H9 (cell line): ENCODE data around the gene PLEKHD1. TPM values are rescaled to one million over a fixed set of nuclear protein-coding genes. Genes with fewer than 3 reads are reported as not detected.

ENCODE experiments used
- DNase-seq: peaks from one replicate; pipeline ENCODE4 v3.0.0-alpha.2; 2017
- H2AFZ ChIP-seq: one replicate; pipeline ENCODE4 v1.6.1; 2013; ENCODE audit warnings: mild to moderate bottlenecking, low read length, control low read depth, moderate library complexity
- H2AK5ac ChIP-seq: 2 replicates; pipeline ENCODE4 v1.6.1; 2013; ENCODE audit warnings: low read length, control low read depth, mixed read lengths; ENCODE audit not compliant: insufficient read length
- H2BK120ac ChIP-seq: one replicate; pipeline ENCODE4 v1.6.1; 2013; ENCODE audit warnings: low read depth, mild to moderate bottlenecking, low read length, control low read depth, inconsistent platforms; ENCODE audit not compliant: poor library complexity, severe bottlenecking
- H2BK12ac ChIP-seq: 2 replicates; pipeline ENCODE4 v1.6.1; 2013; ENCODE audit warnings: low read length, control low read depth, mixed read lengths, low read depth; ENCODE audit not compliant: insufficient read length
- H2BK15ac ChIP-seq: 2 replicates; pipeline ENCODE4 v1.6.1; 2013; ENCODE audit warnings: low read depth, low read length, control low read depth
- H2BK20ac ChIP-seq: one replicate; pipeline ENCODE4 v1.6.1; 2013; ENCODE audit warnings: low read depth, mild to moderate bottlenecking, low read length, control low read depth, inconsistent platforms; ENCODE audit not compliant: poor library complexity, severe bottlenecking
- H2BK5ac ChIP-seq: 2 replicates; pipeline ENCODE4 v1.6.1; 2013; ENCODE audit warnings: low read length, control low read depth, mixed read lengths; ENCODE audit not compliant: insufficient read length
- H3K14ac ChIP-seq: 2 replicates; pipeline ENCODE4 v1.6.1; 2013; ENCODE audit warnings: low read length, control low read depth; ENCODE audit not compliant: insufficient read depth
- H3K18ac ChIP-seq: 2 replicates; pipeline ENCODE4 v1.6.1; 2013; ENCODE audit warnings: low read depth, mild to moderate bottlenecking, mixed read lengths, low read length, control low read depth; ENCODE audit not compliant: insufficient read length
- H3K23ac ChIP-seq: 2 replicates; pipeline ENCODE4 v1.6.1; 2013; ENCODE audit warnings: low read length, control low read depth, mixed read lengths, low read depth; ENCODE audit not compliant: insufficient read length
- H3K23me2 ChIP-seq: 2 replicates; pipeline ENCODE4 v1.6.1; 2013; ENCODE audit warnings: low read depth, mild to moderate bottlenecking, mixed read lengths, low read length, control low read depth; ENCODE audit not compliant: insufficient read length, poor library complexity, severe bottlenecking
- H3K27ac ChIP-seq: 2 replicates; pipeline ENCODE4 v1.5.1; 2013; ENCODE audit warnings: low read length, control low read depth, mixed read lengths, low read depth; ENCODE audit not compliant: insufficient read length
- H3K27me3 ChIP-seq: 2 replicates; pipeline ENCODE4 v1.6.1; 2013; ENCODE audit warnings: low read length, control low read depth, inconsistent platforms; ENCODE audit not compliant: insufficient read depth
- H3K4ac ChIP-seq: 2 replicates; pipeline ENCODE4 v1.6.1; 2013; ENCODE audit warnings: low read depth, mild to moderate bottlenecking, control low read depth, inconsistent platforms, low read length, moderate library complexity
- H3K4me1 ChIP-seq: 2 replicates; pipeline ENCODE4 v1.6.1; 2013; ENCODE audit warnings: low read length, control low read depth, inconsistent platforms; ENCODE audit not compliant: insufficient read depth
- H3K4me2 ChIP-seq: 2 replicates; pipeline ENCODE4 v1.6.1; 2013; ENCODE audit warnings: low read length, control low read depth, mixed read lengths; ENCODE audit not compliant: insufficient read length, insufficient read depth
- H3K56ac ChIP-seq: 2 replicates; pipeline ENCODE4 v1.6.1; 2013; ENCODE audit warnings: low read depth, mild to moderate bottlenecking, mixed read lengths, low read length, control low read depth; ENCODE audit not compliant: insufficient read length
- H3K79me1 ChIP-seq: 2 replicates; pipeline ENCODE4 v1.6.1; 2013; ENCODE audit warnings: low read depth, mild to moderate bottlenecking, moderate library complexity, low read length, control low read depth, inconsistent platforms; ENCODE audit not compliant: insufficient read depth, poor library complexity, severe bottlenecking
- H3K79me2 ChIP-seq: 2 replicates; pipeline ENCODE4 v1.6.1; 2013; ENCODE audit warnings: low read length, control low read depth, inconsistent platforms; ENCODE audit not compliant: insufficient read depth
- H3K9ac ChIP-seq: 2 replicates; pipeline ENCODE4 v1.6.1; 2013; ENCODE audit warnings: low read length, control low read depth, mixed read lengths; ENCODE audit not compliant: insufficient read length; ENCODE audit errors: extremely low read depth
- H3K9me3 ChIP-seq: one replicate; pipeline ENCODE4 v1.6.1; 2013; ENCODE audit warnings: low read depth, low read length, inconsistent platforms; ENCODE audit not compliant: control insufficient read depth
- H3T11ph ChIP-seq: one replicate; pipeline ENCODE4 v1.6.1; 2013; ENCODE audit warnings: mild to moderate bottlenecking, low read length, control low read depth, inconsistent platforms
- H4K20me1 ChIP-seq: one replicate; pipeline ENCODE4 v1.6.1; 2013; ENCODE audit not compliant: control insufficient read depth, insufficient read length, insufficient read depth
- H4K5ac ChIP-seq: 2 replicates; pipeline ENCODE4 v1.6.1; 2013; ENCODE audit warnings: low read depth, mild to moderate bottlenecking, mixed read lengths, low read length, control low read depth; ENCODE audit not compliant: insufficient read length
- H4K8ac ChIP-seq: replicated peaks from 2 replicates; pipeline ENCODE4 v1.6.1; 2013; ENCODE audit warnings: low read length, control low read depth, mixed read lengths, low read depth; ENCODE audit not compliant: insufficient read length
- H4K91ac ChIP-seq: 2 replicates; pipeline ENCODE4 v1.6.1; 2013; ENCODE audit warnings: low read depth, mild to moderate bottlenecking, moderate library complexity, mixed read lengths, low read length, control low read depth; ENCODE audit not compliant: insufficient read length
- H3K27ac Mint-ChIP-seq, 3 experiments: 2 replicates in 2 of 3; 3 replicates in 1 of 3; pipeline ENCODE4 v1.8.0; 2020 to 2021; ENCODE audit warnings: mixed read lengths in 3 of 3, mild to moderate bottlenecking in 1 of 3, moderate library complexity in 1 of 3
- H3K27me3 Mint-ChIP-seq: 2 replicates; pipeline ENCODE4 v1.8.0; 2021; ENCODE audit warnings: low read depth, mild to moderate bottlenecking, moderate library complexity, mixed read lengths
- H3K36me3 Mint-ChIP-seq, 3 experiments: 2 replicates in 2 of 3; 3 replicates in 1 of 3; pipeline ENCODE4 v1.8.0; 2020 to 2021; ENCODE audit warnings: low read depth in 3 of 3, mixed read lengths in 3 of 3; ENCODE audit not compliant: insufficient read depth in 1 of 3
- H3K4me1 Mint-ChIP-seq, 2 experiments: 2 replicates each; pipeline ENCODE4 v1.8.0; 2020; ENCODE audit warnings: mixed read lengths in 2 of 2
- H3K4me3 Mint-ChIP-seq, 2 experiments: 2 replicates in 1 of 2; 3 replicates in 1 of 2; pipeline ENCODE4 v1.8.0; 2020 to 2021; ENCODE audit warnings: mild to moderate bottlenecking in 2 of 2, mixed read lengths in 2 of 2, moderate library complexity in 1 of 2
- H3K9me3 Mint-ChIP-seq, 2 experiments: 2 replicates in 1 of 2; 3 replicates in 1 of 2; pipeline ENCODE4 v1.8.0; 2020; ENCODE audit warnings: mild to moderate bottlenecking in 2 of 2, mixed read lengths in 2 of 2, moderate library complexity in 1 of 2
- WGBS: extraction: QIAGEN DNeasy Blood & Tissue Kit; methylation state at CpG from one replicate; pipeline ENCODE4 v1.1.7; 2013; ENCODE audit warnings: missing lambda C conversion rate, low lambda C conversion rate, mixed read lengths; ENCODE audit not compliant: insufficient read length; ENCODE audit errors: extremely low coverage; 5-methylcytosine and 5-hydroxymethylcytosine counted together
- total RNA-seq: library from RNA; stranded (reverse); gene quantifications from 2 replicates; pipeline ENCODE4 v1.2.1, GENCODE V29; 2021
- TF ChIP-seq, protein P1 (sequence below): fragments of 200-600 bp; sonication (generic); conservative IDR thresholded peaks from 3 replicates; pipeline ENCODE4 v1.8.0; 2021; ENCODE audit warnings: antibody characterized with exemption, mild to moderate bottlenecking

PLEKHD1 gene
- total RNA-seq, 1 experiment from 2014 or later, result 0.37 TPM

GRCh38 chr14:69451941-69452340 is 32.6 kb upstream of the PLEKHD1 start:
- no peaks in the 10 kb centered on the region for H3K27me3 Mint-ChIP-seq
- H3K9me3 ChIP-seq, result no peaks in the 10 kb centered on the region
- H4K20me1 ChIP-seq, result no peaks in the 10 kb centered on the region
- no peaks in the 10 kb centered on the region for H3K4me1 Mint-ChIP-seq
- no peak overlapping the region for H3T11ph ChIP-seq
- H2AK5ac ChIP-seq, result no peak overlapping the region
- H2BK5ac ChIP-seq, result no peak overlapping the region
- peaks cover 0 to 12% (median 4%) of the 10 kb centered on the region in 3 experiments; a peak in 3 of 7 replicates for H3K36me3 Mint-ChIP-seq
- H3K27ac Mint-ChIP-seq, result no peak overlapping the region
- no peak overlapping the region for H2BK15ac ChIP-seq
- TF ChIP-seq, protein P1, sequence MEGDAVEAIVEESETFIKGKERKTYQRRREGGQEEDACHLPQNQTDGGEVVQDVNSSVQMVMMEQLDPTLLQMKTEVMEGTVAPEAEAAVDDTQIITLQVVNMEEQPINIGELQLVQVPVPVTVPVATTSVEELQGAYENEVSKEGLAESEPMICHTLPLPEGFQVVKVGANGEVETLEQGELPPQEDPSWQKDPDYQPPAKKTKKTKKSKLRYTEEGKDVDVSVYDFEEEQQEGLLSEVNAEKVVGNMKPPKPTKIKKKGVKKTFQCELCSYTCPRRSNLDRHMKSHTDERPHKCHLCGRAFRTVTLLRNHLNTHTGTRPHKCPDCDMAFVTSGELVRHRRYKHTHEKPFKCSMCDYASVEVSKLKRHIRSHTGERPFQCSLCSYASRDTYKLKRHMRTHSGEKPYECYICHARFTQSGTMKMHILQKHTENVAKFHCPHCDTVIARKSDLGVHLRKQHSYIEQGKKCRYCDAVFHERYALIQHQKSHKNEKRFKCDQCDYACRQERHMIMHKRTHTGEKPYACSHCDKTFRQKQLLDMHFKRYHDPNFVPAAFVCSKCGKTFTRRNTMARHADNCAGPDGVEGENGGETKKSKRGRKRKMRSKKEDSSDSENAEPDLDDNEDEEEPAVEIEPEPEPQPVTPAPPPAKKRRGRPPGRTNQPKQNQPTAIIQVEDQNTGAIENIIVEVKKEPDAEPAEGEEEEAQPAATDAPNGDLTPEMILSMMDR, result no peak
- H3K4ac ChIP-seq, result no peak overlapping the region
- no peaks in the 10 kb centered on the region for H3K27me3 ChIP-seq
- WGBS, result 100% methylated on average over 1 of the region's 2 CpGs
- H3K4me2 ChIP-seq, result no peak overlapping the region
- no peak overlapping the region for H3K14ac ChIP-seq
- H3K18ac ChIP-seq, result no peak overlapping the region
- no peak overlapping the region for H3K4me3 Mint-ChIP-seq
- no peak overlapping the region for H4K91ac ChIP-seq
- no peaks in the 10 kb centered on the region for H3K23me2 ChIP-seq
- H4K8ac ChIP-seq, result no peak overlapping the region
- H3K9ac ChIP-seq, result no peak overlapping the region
- H2BK20ac ChIP-seq, result no peak overlapping the region
- H3K79me2 ChIP-seq, result no peaks in the 10 kb centered on the region
- no peak overlapping the region for H3K56ac ChIP-seq
- H4K5ac ChIP-seq, result no peak overlapping the region
- no peaks in the 10 kb centered on the region for H3K4me1 ChIP-seq
- H3K79me1 ChIP-seq, result no peaks in the 10 kb centered on the region
- DNase-seq, result no peak
- no peak overlapping the region for H3K23ac ChIP-seq
- H3K27ac ChIP-seq, result no peak overlapping the region
- no peaks in the 10 kb centered on the region for H3K9me3 Mint-ChIP-seq
- H2BK120ac ChIP-seq, result no peak overlapping the region
- no peak overlapping the region for H2BK12ac ChIP-seq
- no peak overlapping the region for H2AFZ ChIP-seq
